CD14-positive monocyte (primary cell): ENCODE results near the gene WDFY4. TPM values are rescaled to one million over a fixed set of nuclear protein-coding genes. Genes with fewer than 3 reads are reported as not detected.

Source experiments
- DNase-seq, 3 donors: peaks; one replicate each; pipeline ENCODE4 v3.0.0-alpha.2; 2011 to 2022
- H2AFZ ChIP-seq: 2 replicates; pipeline ENCODE4 v1.6.0; 2012; ENCODE audit warnings: mild to moderate bottlenecking, low read depth, low read length, inconsistent platforms; ENCODE audit not compliant: insufficient read depth, poor library complexity, severe bottlenecking
- H3K27ac ChIP-seq, 2 donors: 1 replicate in 1 of 2; 2 replicates in 1 of 2; pipeline ENCODE4 v1.5.1; 2012 to 2013; ENCODE audit warnings: low read length in 2 of 2, control low read depth in 1 of 2, inconsistent platforms in 1 of 2, low read depth in 1 of 2, mild to moderate bottlenecking in 1 of 2
- H3K27me3 ChIP-seq, 2 donors: one replicate each; pipeline versions ENCODE4 v1.6.0 to v1.6.1; 2011 to 2013; ENCODE audit warnings: low read length in 2 of 2; ENCODE audit not compliant: control insufficient read depth in 2 of 2, insufficient read depth in 2 of 2
- H3K36me3 ChIP-seq, 2 donors: replicated peaks in 1 of 2; 1 replicate in 1 of 2; 2 replicates in 1 of 2; pipeline versions ENCODE4 v1.5.1 to v1.6.1; 2012 to 2013; ENCODE audit warnings: low read length in 2 of 2, control low read depth in 1 of 2, inconsistent platforms in 1 of 2, mild to moderate bottlenecking in 1 of 2; ENCODE audit not compliant: insufficient read depth in 2 of 2, control insufficient read depth in 1 of 2
- H3K4me1 ChIP-seq, 2 donors: 1 replicate in 1 of 2; 2 replicates in 1 of 2; pipeline versions ENCODE4 v1.5.1 to v1.6.1; 2012 to 2013; ENCODE audit warnings: low read length in 2 of 2, control low read depth in 1 of 2, inconsistent platforms in 1 of 2, mild to moderate bottlenecking in 1 of 2, moderate library complexity in 1 of 2; ENCODE audit not compliant: insufficient read depth in 2 of 2, control insufficient read depth in 1 of 2
- H3K4me2 ChIP-seq: replicated peaks from 2 replicates; pipeline ENCODE3; 2012; ENCODE audit warnings: low read length, moderate library complexity, mild to moderate bottlenecking; ENCODE audit not compliant: poor library complexity, severe bottlenecking; ENCODE audit errors: extremely low read depth
- H3K4me3 ChIP-seq, 3 experiments: fragments of 200-600 bp in 1 of 3; sonication (generic) in 1 of 3; replicated peaks in 1 of 3; 1 replicate in 2 of 3; 2 replicates in 1 of 3; pipeline ENCODE4 v1.5.1; 2011 to 2013; ENCODE audit warnings: low read length in 3 of 3, mild to moderate bottlenecking in 3 of 3, control low read depth in 2 of 3, low read depth in 2 of 3, inconsistent platforms in 1 of 3, moderate library complexity in 1 of 3
- H3K79me2 ChIP-seq: 2 replicates; pipeline ENCODE4 v1.6.0; 2012; ENCODE audit warnings: mild to moderate bottlenecking, control low read depth, inconsistent platforms, low read length, moderate library complexity; ENCODE audit not compliant: insufficient read depth
- H3K9ac ChIP-seq: 2 replicates; pipeline ENCODE4 v1.6.0; 2017; ENCODE audit warnings: low read length, mild to moderate bottlenecking; ENCODE audit not compliant: insufficient read depth, poor library complexity, severe bottlenecking
- H3K9me3 ChIP-seq, 2 donors: replicated peaks in 1 of 2; 1 replicate in 1 of 2; 2 replicates in 1 of 2; pipeline versions ENCODE4 v1.5.1 to v1.6.1; 2012 to 2013; ENCODE audit warnings: low read length in 2 of 2, control low read depth in 1 of 2; ENCODE audit not compliant: control insufficient read depth in 1 of 2, insufficient read depth in 1 of 2
- H4K20me1 ChIP-seq: 2 replicates; pipeline ENCODE4 v1.6.0; 2012; ENCODE audit warnings: mild to moderate bottlenecking, low read length, control low read depth, moderate library complexity; ENCODE audit not compliant: insufficient read depth
- H3K27ac Mint-ChIP-seq, 7 donors: one replicate each; pipeline ENCODE4 v1.8.0; 2020; ENCODE audit warnings: mild to moderate bottlenecking in 7 of 7, mixed read lengths in 7 of 7, moderate library complexity in 6 of 7, inconsistent platforms in 2 of 7
- H3K27me3 Mint-ChIP-seq, 3 donors: one replicate each; pipeline ENCODE4 v1.8.0; 2021 to 2022; ENCODE audit warnings: low read depth in 3 of 3, mild to moderate bottlenecking in 3 of 3, mixed read lengths in 3 of 3, moderate library complexity in 3 of 3, inconsistent platforms in 1 of 3
- H3K36me3 Mint-ChIP-seq, 2 donors: one replicate each; pipeline ENCODE4 v1.8.0; 2020; ENCODE audit warnings: mixed read lengths in 2 of 2, inconsistent platforms in 1 of 2, mild to moderate bottlenecking in 1 of 2
- H3K4me1 Mint-ChIP-seq: one replicate; pipeline ENCODE4 v1.8.0; 2020; ENCODE audit warnings: mild to moderate bottlenecking, mixed read lengths
- H3K4me3 Mint-ChIP-seq, 2 donors: one replicate each; pipeline ENCODE4 v1.8.0; 2020; ENCODE audit warnings: mild to moderate bottlenecking in 2 of 2, mixed read lengths in 2 of 2, moderate library complexity in 1 of 2
- H3K9me3 Mint-ChIP-seq, 7 donors: one replicate each; pipeline ENCODE4 v1.8.0; 2020 to 2022; ENCODE audit warnings: mixed read lengths in 7 of 7, mild to moderate bottlenecking in 6 of 7, moderate library complexity in 6 of 7, inconsistent platforms in 2 of 7
- CTCF ChIP-seq: fragments of 200-600 bp; IDR thresholded peaks from one replicate; pipeline ENCODE4 v1.8.0; 2022; ENCODE audit warnings: antibody characterized with exemption, mild to moderate bottlenecking
- WGBS: methylation state at CpG from one replicate; pipeline ENCODE4 v1.1.5; 2013; ENCODE audit warnings: missing lambda C conversion rate; ENCODE audit not compliant: insufficient coverage; 5-methylcytosine and 5-hydroxymethylcytosine counted together
- intact Hi-C, 2 donors: fragments of 100-400 bp; cut with micrococcal nuclease; formaldehyde crosslinking; loops; one replicate each; pipeline versions ENCODE4 v1.15.0 to v1.15.1; 2023
- polyA plus RNA-seq, 3 donors: library from polyadenylated mRNA; depleted of rRNA in 1 of 3; unstranded in 2 of 3; stranded (reverse) in 1 of 3; fragments of 300-500 nt in 2 of 3; fragments of >200 nt in 1 of 3; fragmentation: Illumina TruSeq in 2 of 3; gene quantifications; 1 replicate in 2 of 3; 2 replicates in 1 of 3; pipeline ENCODE4 v1.2.3, GENCODE V29; 2012 to 2021

The WDFY4 gene
- polyA plus RNA-seq, 3 donors, result 7.5 to 36.1 (median 9.8) TPM

GRCh38 chr10:48884179-48885045 lies 199.7 kb downstream of the WDFY4 start:
- Mint-ChIP-seq H3K27me3 (peaks cover 0 to 1% (median 0%) of the 10 kb centered on the region in 3 donors), H3K4me1 (peaks cover 6% of the 10 kb centered on the region), H3K4me3 (no peak overlapping the region), H3K27ac (peak overlapping the region in 1 of 7 donors; percentile 6), H3K36me3 (peaks cover 46 to 74% of the 10 kb centered on the region in 2 donors), H3K9me3 (peaks cover 0 to 3% (median 0%) of the 10 kb centered on the region in 7 donors)
- DNase-seq, result no peak
- no peak overlapping the region for H3K4me3 ChIP-seq
- 96% methylated on average over 5 of the region's 9 CpGs for WGBS
- H3K79me2 ChIP-seq, result no peaks in the 10 kb centered on the region
- no peaks in the 10 kb centered on the region for H3K27me3 ChIP-seq
- H3K36me3 ChIP-seq, result peaks cover 20 to 82% of the 10 kb centered on the region in 2 donors
- no peak overlapping the region for H3K9ac ChIP-seq
- H3K27ac ChIP-seq, result no peak overlapping the region
- H3K4me2 ChIP-seq, result no peak overlapping the region
- H4K20me1 ChIP-seq, result no peaks in the 10 kb centered on the region
- no peaks in the 10 kb centered on the region for H3K9me3 ChIP-seq
- TF ChIP-seq CTCF, result no peak
- H2AFZ ChIP-seq, result no peak overlapping the region
- H3K4me1 ChIP-seq, result no peaks in the 10 kb centered on the region
- intact Hi-C loops, result no loop called here

GRCh38 chr10:48885376-48885775 lies 200.7 kb downstream of the WDFY4 start:
- no peak overlapping the region for H3K4me2 ChIP-seq
- peaks cover 6% of the 10 kb centered on the region for H3K4me1 Mint-ChIP-seq
- no peak overlapping the region for H3K9ac ChIP-seq
- H3K27me3 ChIP-seq, result no peaks in the 10 kb centered on the region
- no peaks in the 10 kb centered on the region for H4K20me1 ChIP-seq
- H3K9me3 Mint-ChIP-seq, result peaks cover 0 to 3% (median 0%) of the 10 kb centered on the region in 7 donors
- TF ChIP-seq CTCF, result no peak
- H3K27ac Mint-ChIP-seq, result no peak overlapping the region
- WGBS, result no CpG with 5 or more reads among the region's 2 CpGs
- no peak for DNase-seq
- H3K4me1 ChIP-seq, result no peaks in the 10 kb centered on the region
- H3K79me2 ChIP-seq, result no peaks in the 10 kb centered on the region
- peaks cover 0 to 1% (median 0%) of the 10 kb centered on the region in 3 donors for H3K27me3 Mint-ChIP-seq
- H3K36me3 ChIP-seq, result peaks cover 22 to 82% of the 10 kb centered on the region in 2 donors
- no peak overlapping the region for H3K4me3 Mint-ChIP-seq
- H3K36me3 Mint-ChIP-seq, result peaks cover 48 to 76% of the 10 kb centered on the region in 2 donors
- no peak overlapping the region for H2AFZ ChIP-seq
- no peak overlapping the region for H3K27ac ChIP-seq
- H3K9me3 ChIP-seq, result no peaks in the 10 kb centered on the region
- H3K4me3 ChIP-seq, result no peak overlapping the region
- intact Hi-C loops, result no loop called here
